ENCODE results near the gene SSB.
"Not testable (repeated sequence)": the region's sequence is repeated elsewhere in the genome, so short reads cannot be mapped to it uniquely, and the experiment has no call there.

Gene SSB

GRCh38 chr2:169798718-169799592 lies at the start of gene SSB:
Gene SSB, plus strand, starts transcription at chr2:169798871. Its CDS starts 2,090 bp downstream, at chr2:169800961.
- DNase-seq = peak; percentile 93 to 95

DNA sequence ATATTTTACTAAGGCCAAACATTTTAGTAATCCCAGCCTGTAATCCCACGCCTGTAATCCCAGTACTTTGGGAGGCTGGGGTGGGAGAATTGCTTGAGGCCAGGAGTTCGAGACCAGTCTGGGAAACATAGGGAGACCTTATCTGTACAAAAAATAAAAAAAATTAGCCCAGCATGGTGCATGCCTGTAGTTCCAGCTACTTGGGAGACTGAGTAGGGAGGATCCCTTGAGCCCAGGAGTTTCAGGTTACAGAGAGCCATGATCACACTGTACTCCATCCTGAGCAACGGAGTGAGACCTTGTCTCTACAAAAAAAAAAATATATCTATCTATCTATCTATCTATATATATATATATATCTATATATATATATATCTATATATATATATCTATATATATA lies 45.9 kb upstream of the SSB start:
- no peak for DNase-seq

GRCh38 chr2:169755083-169755870 lies 43.4 kb upstream of the SSB start:
- DNase-seq = no peak

DNA sequence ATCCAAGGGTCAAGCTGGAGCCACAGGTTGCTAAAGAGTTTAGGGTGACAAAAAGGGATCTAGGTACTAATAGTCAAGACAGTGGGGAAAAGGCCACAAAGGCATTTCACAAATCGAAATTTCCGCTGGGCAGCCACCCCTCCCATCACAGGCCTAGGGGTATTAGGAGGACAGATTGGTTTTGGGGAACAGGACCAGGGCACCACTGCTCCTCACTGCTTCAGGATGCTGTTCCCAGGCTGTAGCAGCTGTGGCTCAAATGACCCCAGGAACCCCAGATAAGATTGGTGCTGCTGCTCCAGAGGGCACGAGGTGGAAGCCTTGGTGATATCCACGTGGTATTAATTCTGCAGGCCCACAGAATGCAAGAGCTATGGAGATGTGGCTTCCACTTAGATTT lies 42.3 kb upstream of the SSB start:
- no peak for DNase-seq

DNA sequence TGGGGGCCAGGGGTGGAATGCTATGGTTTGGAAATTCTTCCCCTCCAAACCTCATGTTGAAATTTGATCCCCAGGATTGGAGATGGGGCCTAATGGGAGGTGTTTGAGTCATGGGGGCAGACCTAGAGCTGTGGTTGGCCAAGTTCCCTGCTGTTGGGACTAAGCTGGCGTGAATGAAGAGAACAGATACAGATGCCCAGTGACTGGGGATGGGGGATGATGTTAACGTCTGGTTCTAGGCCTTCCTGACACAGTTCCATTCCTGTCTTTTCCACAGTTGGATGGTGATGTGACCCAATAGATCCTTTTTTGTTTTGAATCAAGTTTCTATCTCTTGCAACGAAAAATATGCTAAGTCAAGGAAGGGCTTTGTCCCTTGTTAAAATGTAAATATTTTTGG lies 41.3 kb upstream of the SSB start:
- no peak for DNase-seq

DNA sequence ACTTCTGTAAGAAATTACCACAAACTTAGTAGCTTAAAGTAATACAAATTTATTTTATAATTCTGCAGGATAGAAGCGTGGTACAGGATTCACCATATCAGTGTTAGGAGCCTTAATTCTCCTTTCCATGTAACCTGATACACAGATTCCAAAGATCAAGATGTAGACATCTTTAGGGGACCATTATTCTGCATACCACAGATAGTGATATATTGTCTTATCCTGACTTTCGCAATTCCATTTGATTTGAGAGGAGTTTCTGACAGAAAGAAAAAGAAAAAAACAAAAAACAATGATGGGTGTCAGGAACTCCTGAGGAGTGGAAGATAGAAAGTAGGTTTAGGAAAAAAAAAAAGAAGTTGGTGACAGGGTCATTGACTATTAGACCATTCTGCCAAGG lies 40.9 kb upstream of the SSB start:
- DNase-seq = no peak

DNA sequence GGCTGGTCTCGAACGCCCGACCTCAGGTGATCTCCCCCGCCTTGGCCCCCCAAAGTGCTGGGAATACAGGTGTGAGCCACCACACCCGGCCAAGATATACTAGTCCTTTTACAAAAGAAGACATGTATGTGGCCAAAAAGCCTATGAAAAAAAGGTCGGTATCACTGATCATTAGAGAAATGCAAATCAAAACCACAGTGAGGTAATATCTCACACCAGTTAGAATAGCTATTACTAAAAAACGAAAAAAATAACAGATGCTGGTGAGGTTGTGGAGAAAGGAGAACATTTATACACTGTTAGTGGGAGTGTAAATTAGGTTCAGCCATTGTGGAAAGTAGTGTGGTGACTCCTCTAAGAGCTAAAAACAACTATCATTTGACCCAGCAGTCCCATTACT lies 38.7 kb upstream of the SSB start:
- DNase-seq = no peak

DNA sequence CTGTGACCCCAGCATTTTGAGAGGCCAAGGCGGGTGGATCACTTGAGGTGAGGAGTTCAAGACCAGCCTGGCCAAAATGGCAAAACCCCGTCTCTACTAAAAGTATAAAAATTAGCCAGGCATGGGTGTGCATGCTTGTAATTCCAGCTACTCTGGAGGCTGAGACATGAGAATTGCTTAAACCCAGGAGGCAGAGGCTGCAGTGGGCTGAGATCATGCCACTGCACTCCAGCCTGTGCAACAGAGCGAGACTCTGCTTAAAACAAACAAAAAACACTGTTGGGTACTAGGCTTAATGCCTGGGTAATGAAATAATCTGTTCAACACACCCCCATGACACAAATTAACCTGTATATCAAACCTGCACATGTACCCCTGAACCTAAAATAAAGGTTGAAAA lies 37.9 kb upstream of the SSB start:
- not testable (repeated sequence) for DNase-seq

- no peak for DNase-seq
Measured at GRCh38 chr2:169761251-169761969, 37.3 kb upstream of the SSB start.

DNA sequence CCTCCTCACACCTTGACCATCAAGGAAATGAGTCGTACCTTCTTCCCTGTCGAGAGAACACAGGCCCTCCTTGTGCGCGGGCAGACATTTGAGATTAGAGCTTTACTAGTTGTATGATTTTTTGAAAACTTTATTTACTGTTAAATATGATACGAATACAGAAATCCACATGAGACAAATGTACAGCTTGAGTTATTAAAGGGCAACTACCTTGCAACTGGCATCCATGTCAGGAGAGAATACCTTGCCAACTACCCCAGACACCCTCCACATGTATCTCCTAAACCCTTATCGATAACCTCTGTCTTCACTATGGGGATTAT lies 36.7 kb upstream of the SSB start:
- no peak for DNase-seq

- DNase-seq = no peak
Measured at GRCh38 chr2:169765523-169765922, 33.1 kb upstream of the SSB start.

GRCh38 chr2:169767243-169767888 lies 31.3 kb upstream of the SSB start:
- DNase-seq = peak; percentile 57 to 71

GRCh38 chr2:169768262-169768995 lies 30.2 kb upstream of the SSB start:
- DNase-seq = peak; percentile 34 to 41

- DNase-seq = no peak
Measured at GRCh38 chr2:169771021-169771420, 27.6 kb upstream of the SSB start.

DNA sequence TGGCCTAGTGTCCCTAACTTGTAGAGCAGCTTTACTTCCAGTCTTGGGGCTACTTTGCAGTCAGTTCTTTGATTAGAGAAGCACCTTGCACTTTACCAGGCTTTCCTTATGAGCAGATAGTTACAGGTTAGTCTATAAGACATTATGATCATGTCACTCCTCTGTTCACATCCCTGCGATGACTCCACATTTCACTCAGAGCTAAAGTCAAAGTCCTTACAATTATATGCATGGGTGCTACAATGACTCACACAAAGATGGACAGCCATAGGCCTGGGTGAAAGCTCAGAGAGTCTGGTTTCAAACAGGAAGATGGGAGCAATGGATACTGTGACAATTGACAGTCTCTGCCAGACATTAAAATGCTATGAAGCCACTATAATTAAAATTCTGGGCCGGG lies 27.1 kb upstream of the SSB start:
- DNase-seq = no peak

DNA sequence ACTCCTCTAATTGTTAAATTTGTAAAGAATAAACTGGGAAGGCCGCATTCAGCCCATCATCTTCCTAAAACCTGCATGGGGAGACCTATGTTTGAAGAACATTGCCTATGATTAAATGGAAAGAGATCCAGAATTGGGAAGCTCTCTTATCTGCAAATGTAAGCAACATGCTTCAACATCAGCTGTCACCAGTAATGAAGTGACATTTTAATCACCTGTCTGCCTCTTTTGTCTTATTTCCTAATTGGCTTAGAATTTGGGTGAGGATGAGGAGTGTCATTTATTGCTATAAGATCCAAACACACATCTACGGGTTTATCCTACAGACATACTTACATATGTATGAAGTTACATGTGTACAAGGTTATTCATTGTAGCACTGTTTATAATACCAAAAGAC lies 26.0 kb upstream of the SSB start:
- no peak for DNase-seq

DNA sequence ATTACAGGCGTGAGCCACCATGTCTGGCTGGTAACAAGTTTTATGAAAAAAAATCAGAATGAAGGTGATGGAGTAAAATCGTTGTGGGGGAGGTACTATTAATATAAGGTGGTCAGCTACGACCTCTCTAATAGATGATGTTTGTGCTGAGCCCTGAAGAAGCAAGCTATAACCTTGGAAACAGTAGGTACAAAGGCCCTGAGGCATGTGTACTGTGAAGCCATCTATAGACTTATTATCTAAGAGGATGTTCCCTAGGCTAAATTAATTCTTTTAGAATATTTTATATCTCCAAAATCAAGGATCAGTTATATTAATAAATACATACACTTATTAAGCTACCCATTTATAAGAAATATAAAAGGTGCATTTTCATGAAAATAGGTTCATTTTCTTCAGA lies 23.3 kb upstream of the SSB start:
- DNase-seq = no peak

DNA sequence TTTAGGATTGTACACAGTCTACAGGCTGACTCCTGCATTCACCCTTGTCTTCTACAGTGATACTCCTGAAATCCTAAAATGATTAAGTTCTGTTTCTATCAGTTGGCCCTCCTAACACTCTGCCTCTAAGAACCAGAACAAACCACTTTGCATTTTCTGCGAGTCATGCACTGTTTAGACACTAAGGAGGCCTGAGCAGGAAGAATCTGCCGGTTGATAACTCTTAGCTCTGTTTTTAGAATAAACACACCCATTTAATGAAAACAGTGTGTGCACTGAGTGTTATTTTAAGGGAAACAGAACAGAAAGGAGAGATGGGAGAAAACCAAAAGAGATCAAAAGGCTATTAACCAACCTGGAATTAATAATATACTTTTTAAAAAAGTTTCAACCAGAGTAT lies 22.9 kb upstream of the SSB start:
- no peak for DNase-seq

DNA sequence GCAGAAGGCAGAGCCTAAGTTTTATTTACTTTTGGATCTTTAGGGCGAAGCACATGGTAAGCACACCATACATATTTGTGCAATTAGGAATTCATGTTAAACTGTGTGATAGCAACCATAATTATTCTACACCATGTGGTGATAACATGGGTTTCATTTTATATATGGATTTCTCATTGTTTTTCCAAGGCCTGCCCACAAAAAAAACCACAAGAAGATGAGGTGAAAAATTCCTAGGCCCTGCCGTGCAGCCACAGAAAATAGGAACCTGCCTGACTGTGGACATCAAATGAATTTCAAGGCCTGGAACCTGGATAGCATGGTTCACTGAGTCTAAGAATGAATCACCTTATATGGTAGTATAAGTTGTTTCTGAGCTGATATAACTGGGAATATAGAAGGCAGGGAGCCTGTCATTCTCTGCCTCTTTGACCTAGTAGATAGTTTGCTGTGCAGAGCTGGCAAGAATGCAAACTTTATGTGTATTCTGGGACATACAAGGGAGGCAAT lies 22.4 kb upstream of the SSB start:
- no peak for DNase-seq

- DNase-seq = no peak
Measured at GRCh38 chr2:169778446-169778845, 20.2 kb upstream of the SSB start.

DNA sequence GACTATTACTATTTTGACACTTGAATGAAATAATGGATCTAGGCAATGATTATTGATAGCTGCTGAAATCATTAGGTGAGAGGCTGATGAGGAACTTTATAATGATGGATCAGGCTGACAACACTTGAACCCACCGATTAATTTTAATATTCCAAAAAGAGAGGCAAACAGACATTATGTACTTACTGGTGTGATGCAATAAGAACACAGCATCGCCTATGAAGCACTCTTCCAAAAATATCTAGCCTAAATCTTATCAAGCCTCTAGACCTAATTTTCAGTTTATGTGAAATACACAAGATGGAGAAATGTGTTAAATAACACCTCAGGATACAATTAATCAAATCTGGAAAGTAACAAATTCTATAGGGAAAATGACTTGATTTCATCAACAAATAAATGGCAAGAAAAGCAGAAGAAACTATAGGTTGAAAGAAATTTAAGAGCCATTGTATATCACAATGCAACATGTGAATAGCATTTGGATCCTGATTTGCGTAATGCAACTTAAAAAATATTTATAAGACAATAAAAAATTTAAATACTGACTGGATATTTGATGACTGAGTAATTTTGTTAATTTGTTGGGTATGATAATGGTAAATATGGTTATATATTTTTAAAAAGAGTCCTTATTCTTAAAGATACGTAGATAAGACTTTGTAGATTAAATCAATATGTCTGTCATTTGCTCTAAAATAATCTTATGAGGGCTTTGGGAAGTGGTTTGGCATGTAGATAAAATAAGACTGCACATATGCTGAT lies 17.2 kb upstream of the SSB start:
- DNase-seq = no peak
